Ascending aorta (tissue), 2 donors: ENCODE results near the gene PRKCA. TPM values are rescaled to one million over a fixed set of nuclear protein-coding genes. Genes with fewer than 3 reads are reported as not detected.

ENCODE experiments used
- DNase-seq, 2 donors: peaks; one replicate each; pipeline ENCODE4 v3.0.0-alpha.2; 2019; ENCODE audit warnings: low spot score in 2 of 2
- H3K27ac ChIP-seq, 2 donors: fragments of 200-600 bp; sonication (generic); one replicate each; pipeline ENCODE4 v1.5.1; 2016 to 2017; ENCODE audit warnings: mild to moderate bottlenecking in 1 of 2
- H3K27me3 ChIP-seq: fragments of 200-600 bp; sonication (generic); one replicate; pipeline ENCODE4 v1.5.1; 2017
- H3K36me3 ChIP-seq, 2 donors: fragments of 200-600 bp; sonication (generic); one replicate each; pipeline ENCODE4 v1.5.1; 2016
- H3K4me1 ChIP-seq, 2 donors: fragments of 200-600 bp; sonication (generic); one replicate each; pipeline ENCODE4 v1.5.1; 2016 to 2017; ENCODE audit warnings: mild to moderate bottlenecking in 1 of 2
- H3K4me3 ChIP-seq, 2 donors: fragments of 200-600 bp; sonication (generic); one replicate each; pipeline ENCODE4 v1.5.1; 2016 to 2017; ENCODE audit warnings: mild to moderate bottlenecking in 1 of 2
- H3K9me3 ChIP-seq, 2 donors: fragments of 200-600 bp; sonication (generic); one replicate each; pipeline ENCODE4 v1.5.1; 2016
- CTCF ChIP-seq, 3 experiments: fragments of 200-600 bp in 2 of 3; fragments of 450-650 bp in 1 of 3; sonication (generic) in 2 of 3; IDR thresholded peaks; one replicate each; pipeline ENCODE4 v1.5.1; 2016 to 2019; ENCODE audit warnings: antibody characterized with exemption in 3 of 3, mild to moderate bottlenecking in 1 of 3, moderate library complexity in 1 of 3
- intact Hi-C: fragments of 100-400 bp; cut with DNase I; formaldehyde crosslinking; loops from one replicate; pipeline ENCODE4 v1.15.1; 2023
- total RNA-seq: library from RNA; depleted of rRNA; stranded (reverse); fragments of >200 nt; gene quantifications from one replicate; pipeline ENCODE4 v1.1.0, GENCODE V29; 2016

Gene PRKCA
- total RNA-seq, 1 donor from 2014 or later, result 3.2 TPM

- Histone ChIP-seq H3K9me3 (no peaks in the 10 kb centered on the region), H3K27me3 (no peaks in the 10 kb centered on the region), H3K27ac (no peak overlapping the region), H3K4me3 (no peak overlapping the region), H3K36me3 (no peaks in the 10 kb centered on the region), H3K4me1 (no peaks in the 10 kb centered on the region)
- intact Hi-C loops, result no loop called here
- TF ChIP-seq CTCF (IDR thresholded peaks at IDR 0.05), result no peak
- DNase-seq, result no peak
These were observed 204.2 kb downstream of the PRKCA start for GRCh38 chr17:66506641-66507040.

- no peaks in the 10 kb centered on the region for H3K27me3 ChIP-seq
- no peaks in the 10 kb centered on the region for H3K4me1 ChIP-seq
- no peaks in the 10 kb centered on the region for H3K9me3 ChIP-seq
- H3K4me3 ChIP-seq, result no peak overlapping the region
- DNase-seq, result no peak
- H3K27ac ChIP-seq, result no peak overlapping the region
- TF ChIP-seq CTCF (IDR thresholded peaks at IDR 0.05), result no peak
- no peaks in the 10 kb centered on the region for H3K36me3 ChIP-seq
- intact Hi-C loops, result no loop called here
These were observed 204.9 kb downstream of the PRKCA start for GRCh38 chr17:66507103-66507923.

- TF ChIP-seq CTCF (IDR thresholded peaks at IDR 0.05), result no peak
- no peak for DNase-seq
- Histone ChIP-seq H3K9me3 (no peaks in the 10 kb centered on the region), H3K4me3 (no peak overlapping the region), H3K27me3 (no peaks in the 10 kb centered on the region), H3K36me3 (no peaks in the 10 kb centered on the region), H3K4me1 (no peaks in the 10 kb centered on the region), H3K27ac (no peak overlapping the region)
- intact Hi-C loops, result no loop called here
These were observed 205.8 kb downstream of the PRKCA start for GRCh38 chr17:66507982-66508760.

GRCh38 chr17:66508896-66509844 is 206.8 kb downstream of the PRKCA start:
- Histone ChIP-seq H3K27ac (no peak overlapping the region), H3K36me3 (no peaks in the 10 kb centered on the region), H3K4me3 (no peak overlapping the region), H3K9me3 (no peaks in the 10 kb centered on the region), H3K27me3 (no peaks in the 10 kb centered on the region), H3K4me1 (no peaks in the 10 kb centered on the region)
- intact Hi-C loops, result no loop called here
- no peak for TF ChIP-seq CTCF (IDR thresholded peaks at IDR 0.05)
- no peak for DNase-seq

GRCh38 chr17:66509926-66510325 is 207.5 kb downstream of the PRKCA start:
- H3K4me1 ChIP-seq, result no peaks in the 10 kb centered on the region

More at GRCh38 chr17:66509926-66510325, 207.5 kb downstream of the PRKCA start:
- intact Hi-C loops, result no loop called here
- Histone ChIP-seq H3K36me3 (no peaks in the 10 kb centered on the region), H3K27ac (no peak overlapping the region), H3K4me3 (no peak overlapping the region), H3K9me3 (no peaks in the 10 kb centered on the region), H3K27me3 (no peaks in the 10 kb centered on the region)
- no peak for TF ChIP-seq CTCF (IDR thresholded peaks at IDR 0.05)
- DNase-seq, result no peak
